DOHH2 (cell line): ENCODE results near the gene BASP1.

Source experiments
- H3F3A ChIP-seq: fragments of 200-600 bp; sonication (generic), shearing (Covaris generic); 2 replicates; pipeline ENCODE4 v1.6.0; 2016; ENCODE audit warnings: antibody characterized with exemption, mild to moderate bottlenecking; ENCODE audit not compliant: control insufficient read depth, insufficient read depth
- H3K27ac ChIP-seq: fragments of 200-600 bp; sonication (generic); 2 replicates; pipeline ENCODE4 v1.5.1; 2014; ENCODE audit warnings: low read depth, mild to moderate bottlenecking, low read length, moderate library complexity
- H3K27me3 ChIP-seq: fragments of 200-600 bp; sonication (generic); 2 replicates; pipeline ENCODE4 v1.6.1; 2014; ENCODE audit warnings: mild to moderate bottlenecking, low read length, mixed read lengths; ENCODE audit not compliant: control insufficient read depth
- H3K36me3 ChIP-seq: fragments of 200-600 bp; sonication (generic); 2 replicates; pipeline ENCODE4 v1.6.1; 2014; ENCODE audit warnings: mild to moderate bottlenecking, low read length, moderate library complexity, mixed read lengths; ENCODE audit not compliant: control insufficient read depth
- H3K4me1 ChIP-seq: fragments of 200-600 bp; sonication (generic); 2 replicates; pipeline ENCODE4 v1.6.1; 2014; ENCODE audit warnings: mild to moderate bottlenecking, low read length, mixed read lengths; ENCODE audit not compliant: control insufficient read depth
- H3K4me2 ChIP-seq: fragments of 200-600 bp; sonication (generic); 2 replicates; pipeline ENCODE4 v1.6.0; 2014; ENCODE audit warnings: mild to moderate bottlenecking, low read length, moderate library complexity
- H3K4me3 ChIP-seq: fragments of 200-600 bp; sonication (generic); 2 replicates; pipeline ENCODE4 v1.5.1; 2014; ENCODE audit warnings: mild to moderate bottlenecking, low read length, mixed read lengths
- H3K79me2 ChIP-seq: fragments of 200-600 bp; sonication (generic); 2 replicates; pipeline ENCODE4 v1.6.1; 2014; ENCODE audit warnings: mild to moderate bottlenecking, low read length, mixed read lengths; ENCODE audit not compliant: control insufficient read depth
- H3K9me2 ChIP-seq: fragments of 200-600 bp; sonication (generic); replicated peaks from 2 replicates; pipeline ENCODE4 v1.6.1; 2014; ENCODE audit warnings: mild to moderate bottlenecking, low read length, mixed read lengths; ENCODE audit not compliant: control insufficient read depth
- H3K9me3 ChIP-seq: fragments of 200-600 bp; sonication (generic); 2 replicates; pipeline ENCODE4 v1.6.1; 2014; ENCODE audit warnings: antibody characterized with exemption, low read length, mixed read lengths; ENCODE audit not compliant: control insufficient read depth, insufficient read depth
- H4K20me1 ChIP-seq: fragments of 200-600 bp; sonication (generic); 2 replicates; pipeline ENCODE4 v1.6.0; 2014; ENCODE audit warnings: low read depth, mild to moderate bottlenecking, antibody characterized with exemption, low read length, moderate library complexity; ENCODE audit not compliant: control insufficient read depth, insufficient read depth
- CTCF ChIP-seq: fragments of 200-600 bp; sonication (generic); IDR thresholded peaks from one replicate; pipeline ENCODE4 v1.5.1; 2014; ENCODE audit warnings: antibody characterized with exemption, mild to moderate bottlenecking, low read depth, low read length; ENCODE audit not compliant: poor library complexity, severe bottlenecking
- EZH2phosphoT487 ChIP-seq: fragments of 200-600 bp; sonication (generic); IDR thresholded peaks from 2 replicates; pipeline ENCODE4 v1.6.1; 2017; ENCODE audit warnings: borderline replicate concordance, mild to moderate bottlenecking, antibody characterized with exemption, low read length, moderate library complexity, mixed read lengths

Gene BASP1

GRCh38 chr5:17282283-17283120, 65.1 kb downstream of the BASP1 start:
- Histone ChIP-seq H3K9me3 (no peaks in the 10 kb centered on the region), H4K20me1 (no peaks in the 10 kb centered on the region), H3K9me2 (no peaks in the 10 kb centered on the region), H3K27me3 (peaks cover 9% of the 10 kb centered on the region), H3K27ac (peak overlapping the region; percentile 88), H3K4me3 (peak overlapping the region; percentile 51), H3K79me2 (no peaks in the 10 kb centered on the region), H3K4me1 (peaks cover 78% of the 10 kb centered on the region), H3K4me2 (peak overlapping the region; percentile 81), H3K36me3 (no peaks in the 10 kb centered on the region), H3F3A (peaks cover 18% of the 10 kb centered on the region)
- no peak for TF ChIP-seq EZH2phosphoT487
- no peak for TF ChIP-seq CTCF

GRCh38 chr5:17283121-17283415, 65.6 kb downstream of the BASP1 start:
- Histone ChIP-seq H3F3A (peaks cover 18% of the 10 kb centered on the region), H3K4me1 (peaks cover 72% of the 10 kb centered on the region), H3K9me2 (no peaks in the 10 kb centered on the region), H3K4me2 (peak overlapping the region; percentile 81), H3K9me3 (peaks cover 3% of the 10 kb centered on the region; the same call in 1 of the 2 replicates), H3K79me2 (no peaks in the 10 kb centered on the region), H3K36me3 (no peaks in the 10 kb centered on the region), H4K20me1 (no peaks in the 10 kb centered on the region), H3K4me3 (peak overlapping the region; percentile 51), H3K27ac (peak overlapping the region; percentile 88), H3K27me3 (peaks cover 12% of the 10 kb centered on the region)
- no peak for TF ChIP-seq EZH2phosphoT487

- no peak overlapping the region for H3K4me2 ChIP-seq
- peaks cover 29% of the 10 kb centered on the region for H3K4me1 ChIP-seq
- no peak overlapping the region for H3K27ac ChIP-seq
- H3K9me2 ChIP-seq: no peaks in the 10 kb centered on the region
- H3K4me3 ChIP-seq: no peak overlapping the region
- no peaks in the 10 kb centered on the region for H3K36me3 ChIP-seq
- H3K9me3 ChIP-seq: peaks cover 6% of the 10 kb centered on the region; the same call in 1 of the 2 replicates
- TF ChIP-seq EZH2phosphoT487 (no peak), CTCF (no peak)
- H3K79me2 ChIP-seq: no peaks in the 10 kb centered on the region
- H3F3A ChIP-seq: peaks cover 7% of the 10 kb centered on the region
- H3K27me3 ChIP-seq: peaks cover 13% of the 10 kb centered on the region
- no peaks in the 10 kb centered on the region for H4K20me1 ChIP-seq
Measured at GRCh38 chr5:17287501-17288155, 70.2 kb downstream of the BASP1 start.

GRCh38 chr5:17288570-17288969, 71.1 kb downstream of the BASP1 start:
- no peaks in the 10 kb centered on the region for H3K9me2 ChIP-seq
- peaks cover 13% of the 10 kb centered on the region for H3K27me3 ChIP-seq
- peaks cover 19% of the 10 kb centered on the region for H3K4me1 ChIP-seq
- H3K4me2 ChIP-seq: no peak overlapping the region
- H3K27ac ChIP-seq: no peak overlapping the region
- H3K4me3 ChIP-seq: no peak overlapping the region
- no peaks in the 10 kb centered on the region for H3K36me3 ChIP-seq
- TF ChIP-seq EZH2phosphoT487: no peak
- no peak for TF ChIP-seq CTCF
- H3F3A ChIP-seq: no peaks in the 10 kb centered on the region
- H4K20me1 ChIP-seq: no peaks in the 10 kb centered on the region
- peaks cover 6% of the 10 kb centered on the region; the same call in 1 of the 2 replicates for H3K9me3 ChIP-seq
- H3K79me2 ChIP-seq: no peaks in the 10 kb centered on the region
